Testis (tissue), 2 donors: ENCODE measurements around the gene GSN.

ENCODE experiments used
- CTCF ChIP-seq, 3 experiments: fragments of 450-650 bp in 2 of 3; fragments of 200-600 bp in 1 of 3; sonication (generic) in 1 of 3; IDR thresholded peaks; one replicate each; pipeline ENCODE4 v1.5.1; 2016 to 2019; ENCODE audit warnings: antibody characterized with exemption in 3 of 3, mild to moderate bottlenecking in 2 of 3, moderate library complexity in 1 of 3
- POLR2A ChIP-seq: fragments of 450-650 bp; IDR thresholded peaks from one replicate; pipeline ENCODE4 v1.6.1; 2017; ENCODE audit warnings: antibody characterized with exemption, mild to moderate bottlenecking, moderate library complexity

- no peak for TF ChIP-seq CTCF (IDR thresholded peaks at IDR 0.05)
- no peak for TF ChIP-seq POLR2A
Measured at GRCh38 chr9:121309171-121309570, 41.2 kb downstream of the GSN start.
